NCI-H2029 (cell line): Measurements from ENCODE around the gene DEPDC7.
A peak's percentile ranks its signal among the peaks of the same experiment; 100 is the strongest.

Experiments used
- DNase-seq: peaks from one replicate; lab custom pipeline; 2025; lab: John Stamatoyannopoulos, UW

The DEPDC7 gene

DNA sequence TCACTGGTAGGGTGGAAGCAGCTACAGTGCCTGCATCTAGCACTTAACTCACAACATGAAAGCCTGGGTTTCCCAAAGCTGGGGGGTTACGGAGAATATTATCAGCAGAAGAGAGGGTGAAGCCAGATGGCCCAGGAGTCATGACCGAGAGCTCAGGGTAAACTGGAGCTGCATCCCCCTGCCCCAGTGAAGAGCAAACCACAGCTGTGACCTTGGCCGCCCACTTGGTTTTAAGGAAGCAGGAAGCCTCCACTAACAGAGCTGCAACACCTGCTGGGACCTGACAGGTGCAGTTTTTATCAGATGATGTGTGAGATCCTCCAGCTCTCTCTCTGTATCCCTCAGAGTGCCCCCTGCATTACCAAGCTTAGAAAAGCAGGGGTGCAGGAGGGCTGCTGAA lies 44.6 kb downstream of the DEPDC7 start:
- peak; percentile 9 for DNase-seq

- DNase-seq = no peak
Measured at GRCh38 chr11:33062137-33062536, 46.5 kb downstream of the DEPDC7 start.

DNA sequence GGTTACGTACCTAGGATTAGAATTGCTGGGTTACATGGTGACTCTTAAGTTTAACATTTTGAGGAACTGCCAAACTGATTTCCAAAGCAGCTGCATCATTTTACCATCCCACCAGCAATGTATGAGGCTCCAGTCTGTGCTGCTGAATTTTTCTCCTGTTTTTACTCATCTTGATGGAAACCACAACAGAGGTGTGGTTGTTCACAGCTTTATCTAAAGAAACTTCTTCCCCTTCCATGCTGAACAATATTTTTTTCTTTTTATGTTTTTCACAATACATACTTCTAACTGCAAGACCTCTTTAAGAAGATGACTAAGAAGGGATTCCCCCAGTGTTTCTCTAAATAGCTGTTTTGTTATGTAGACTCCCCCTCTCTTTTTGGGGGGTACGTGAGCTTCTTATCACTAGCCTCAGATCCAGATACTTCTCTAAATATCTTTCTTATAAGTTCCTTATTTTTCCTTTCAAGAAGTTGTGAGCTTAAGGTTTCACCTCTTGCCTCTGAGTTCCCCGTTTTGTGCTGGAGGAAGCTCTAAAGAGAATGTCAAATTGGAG lies 47.7 kb downstream of the DEPDC7 start:
- no peak for DNase-seq

DNA sequence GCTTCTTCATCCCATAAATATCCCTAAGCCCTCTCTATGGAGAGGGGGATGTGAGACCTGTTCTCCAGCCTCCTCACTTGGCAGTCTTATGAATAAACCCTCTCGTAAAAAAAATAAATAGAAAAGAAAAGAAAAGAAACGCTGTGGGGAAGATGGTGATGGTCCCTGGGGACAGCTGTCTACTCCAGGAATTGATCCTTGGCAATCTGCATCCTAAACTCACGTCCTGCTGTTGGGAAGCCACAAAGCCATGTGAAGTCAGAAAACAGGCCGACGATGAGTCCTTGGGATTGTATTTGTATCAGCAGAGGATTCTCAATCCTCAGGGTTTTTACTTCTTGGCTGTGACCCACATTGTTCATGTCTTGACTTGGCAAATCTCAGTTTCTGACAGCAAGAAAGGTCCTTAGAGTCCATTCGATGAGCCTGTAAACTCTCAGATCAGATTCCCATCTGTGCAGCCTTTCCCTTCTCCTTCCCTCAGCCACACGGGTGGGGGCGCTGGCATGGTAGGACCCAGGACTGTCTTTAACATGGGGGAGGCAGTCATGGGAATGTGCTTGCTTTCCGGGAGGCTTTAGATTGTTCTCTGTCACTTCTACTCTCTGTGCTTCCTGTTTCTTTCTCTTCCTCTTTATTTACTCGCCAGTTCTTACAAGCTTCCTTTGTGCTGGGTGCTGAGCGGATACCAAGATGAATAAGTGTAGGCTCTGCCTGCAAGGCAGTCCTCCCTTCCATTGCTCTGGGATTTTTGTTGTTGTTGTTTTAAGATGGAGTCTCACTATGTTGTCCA lies 48.6 kb downstream of the DEPDC7 start:
- DNase-seq = no peak

GRCh38 chr11:33064866-33065265 lies 49.2 kb downstream of the DEPDC7 start:
- DNase-seq = no peak

GRCh38 chr11:33065445-33066178 lies 49.9 kb downstream of the DEPDC7 start:
- peak; percentile 42 for DNase-seq

GRCh38 chr11:33067294-33067693 lies 51.6 kb downstream of the DEPDC7 start:
- DNase-seq = no peak

- DNase-seq = no peak
Measured at GRCh38 chr11:33068611-33069340, 53.1 kb downstream of the DEPDC7 start.

- no peak for DNase-seq
Measured at GRCh38 chr11:33072465-33072864, 56.8 kb downstream of the DEPDC7 start.
